Fibroblast of lung (primary cell): Measurements from ENCODE around the gene ACSS1.

Source experiments
- CTCF ChIP-seq, 2 donors: IDR thresholded peaks in 1 of 2; conservative IDR thresholded peaks in 1 of 2; 1 replicate in 1 of 2; 2 replicates in 1 of 2; pipeline ENCODE4 v1.5.1; 2011 to 2012; ENCODE audit warnings: low read length in 2 of 2, control low read depth in 1 of 2, inconsistent platforms in 1 of 2, low read depth in 1 of 2, mild to moderate bottlenecking in 1 of 2
- EZH2 ChIP-seq: IDR thresholded peaks from 2 replicates; pipeline ENCODE4 v1.5.1; 2012; ENCODE audit warnings: low read length, control low read depth, mild to moderate bottlenecking; ENCODE audit errors: missing control alignments

DNA sequence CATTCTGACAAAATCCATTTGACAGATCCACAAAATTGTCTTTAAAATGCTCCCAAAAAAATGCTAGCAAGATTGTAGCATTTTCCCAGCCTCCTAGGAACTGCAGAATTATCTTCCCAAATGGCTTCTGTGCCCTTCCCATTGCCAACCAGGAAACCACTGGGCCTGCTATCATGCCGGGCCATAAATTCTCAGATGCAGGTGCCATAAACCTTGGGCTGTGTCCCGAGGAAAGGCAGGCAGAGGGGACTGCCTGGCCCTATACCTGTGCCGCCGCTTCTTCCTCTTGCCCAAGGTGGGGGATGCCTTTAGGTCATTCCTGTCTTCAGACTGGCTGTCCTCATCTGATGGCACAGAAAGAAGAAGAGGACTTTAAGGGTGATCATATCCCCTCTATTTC is 21.2 kb upstream of the ACSS1 start:
- no peak for TF ChIP-seq CTCF (conservative IDR thresholded peaks at IDR 0.05 in 1 of 2, IDR thresholded peaks at IDR 0.05 in 1 of 2; ENCODE audit: low read depth in 1 of 2, low read length in 2 of 2)
- TF ChIP-seq EZH2: no peak
